ENCODE results near the gene AKR1C4. TPM values are rescaled to one million over a fixed set of nuclear protein-coding genes. Genes with fewer than 3 reads are reported as not detected.

AKR1C4 gene
- total RNA-seq, 2 experiments from 2014 or later: not detected

DNA sequence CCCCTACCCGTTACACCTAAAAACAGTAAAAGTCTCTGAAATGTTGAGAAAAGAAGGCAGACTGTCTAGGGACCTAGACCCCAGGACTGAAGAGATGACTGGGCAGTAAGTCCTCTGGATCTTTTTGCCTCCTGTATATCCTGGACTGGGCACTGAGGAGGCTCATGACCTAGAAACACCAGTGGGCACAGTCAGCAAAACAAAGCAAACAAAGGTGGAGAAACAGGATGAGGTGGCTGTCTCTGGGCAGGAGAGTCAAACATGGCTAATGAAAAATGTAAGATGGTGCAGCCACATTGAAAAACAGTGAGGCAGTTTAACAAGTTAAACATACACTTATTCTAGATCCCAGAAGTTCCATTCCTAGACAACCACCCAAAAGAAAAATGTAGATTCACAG lies 45.9 kb downstream of the AKR1C4 start:
- Mint-ChIP-seq H3K4me1 (ENCODE audit: low read depth) (no peaks in the 10 kb centered on the region), H3K27me3 (no peaks in the 10 kb centered on the region), H3K36me3 (ENCODE audit: low read depth) (no peaks in the 10 kb centered on the region), H3K4me3 (no peak overlapping the region), H3K9me3 (peaks cover 4% of the 10 kb centered on the region), H3K27ac (no peak overlapping the region)
- no peaks in the 10 kb centered on the region for H3K4me1 ChIP-seq (ENCODE audit: insufficient read depth, low read length)
- no peaks in the 10 kb centered on the region for H3K36me3 ChIP-seq (ENCODE audit: insufficient read depth, low read length)
- DNase-seq: no peak
- no peak overlapping the region for H3K27ac ChIP-seq (ENCODE audit: low read depth in 1 of 2, low read length in 2 of 2)
- ChIA-PET POLR2A (no interaction called here), CTCF (no interaction called here)
- no peak for ATAC-seq (ENCODE audit: poor library complexity)
- H3K4me3 ChIP-seq (ENCODE audit: low read length): no peak overlapping the region
- no peak for TF ChIP-seq CTCF (IDR thresholded peaks at IDR 0.05)
- no peaks in the 10 kb centered on the region for H3K27me3 ChIP-seq (ENCODE audit: control insufficient read depth in 1 of 2, insufficient read depth in 2 of 2, low read length in 2 of 2)
- intact Hi-C loops (cut with DNase I, micrococcal nuclease): no loop called here
- H3K9me3 ChIP-seq (ENCODE audit: control insufficient read depth in 1 of 2, insufficient read depth in 1 of 2, low read length in 2 of 2): peaks cover 0 to 2% of the 10 kb centered on the region in 2 experiments

- CTCF ChIA-PET: no interaction called here
- intact Hi-C loops (cut with DNase I, micrococcal nuclease): no loop called here
- H3K36me3 ChIP-seq (ENCODE audit: insufficient read depth, low read length): no peaks in the 10 kb centered on the region
- no peak overlapping the region for H3K27ac ChIP-seq (ENCODE audit: low read depth in 1 of 2, low read length in 2 of 2)
- Mint-ChIP-seq H3K27ac (no peak overlapping the region), H3K27me3 (no peaks in the 10 kb centered on the region), H3K4me3 (no peak overlapping the region), H3K9me3 (peaks cover 2% of the 10 kb centered on the region), H3K36me3 (ENCODE audit: low read depth) (no peaks in the 10 kb centered on the region), H3K4me1 (ENCODE audit: low read depth) (no peaks in the 10 kb centered on the region)
- no peak overlapping the region for H3K4me3 ChIP-seq (ENCODE audit: low read length)
- H3K27me3 ChIP-seq (ENCODE audit: control insufficient read depth in 1 of 2, insufficient read depth in 2 of 2, low read length in 2 of 2): no peaks in the 10 kb centered on the region
- DNase-seq: no peak
- TF ChIP-seq CTCF (IDR thresholded peaks at IDR 0.05): no peak
- H3K4me1 ChIP-seq (ENCODE audit: insufficient read depth, low read length): no peaks in the 10 kb centered on the region
- no peak for ATAC-seq (ENCODE audit: poor library complexity)
- no peaks in the 10 kb centered on the region for H3K9me3 ChIP-seq (ENCODE audit: control insufficient read depth in 1 of 2, insufficient read depth in 1 of 2, low read length in 2 of 2)
- POLR2A ChIA-PET: no interaction called here
These were observed 46.9 kb downstream of the AKR1C4 start for GRCh38 chr10:5243521-5243987.

DNA sequence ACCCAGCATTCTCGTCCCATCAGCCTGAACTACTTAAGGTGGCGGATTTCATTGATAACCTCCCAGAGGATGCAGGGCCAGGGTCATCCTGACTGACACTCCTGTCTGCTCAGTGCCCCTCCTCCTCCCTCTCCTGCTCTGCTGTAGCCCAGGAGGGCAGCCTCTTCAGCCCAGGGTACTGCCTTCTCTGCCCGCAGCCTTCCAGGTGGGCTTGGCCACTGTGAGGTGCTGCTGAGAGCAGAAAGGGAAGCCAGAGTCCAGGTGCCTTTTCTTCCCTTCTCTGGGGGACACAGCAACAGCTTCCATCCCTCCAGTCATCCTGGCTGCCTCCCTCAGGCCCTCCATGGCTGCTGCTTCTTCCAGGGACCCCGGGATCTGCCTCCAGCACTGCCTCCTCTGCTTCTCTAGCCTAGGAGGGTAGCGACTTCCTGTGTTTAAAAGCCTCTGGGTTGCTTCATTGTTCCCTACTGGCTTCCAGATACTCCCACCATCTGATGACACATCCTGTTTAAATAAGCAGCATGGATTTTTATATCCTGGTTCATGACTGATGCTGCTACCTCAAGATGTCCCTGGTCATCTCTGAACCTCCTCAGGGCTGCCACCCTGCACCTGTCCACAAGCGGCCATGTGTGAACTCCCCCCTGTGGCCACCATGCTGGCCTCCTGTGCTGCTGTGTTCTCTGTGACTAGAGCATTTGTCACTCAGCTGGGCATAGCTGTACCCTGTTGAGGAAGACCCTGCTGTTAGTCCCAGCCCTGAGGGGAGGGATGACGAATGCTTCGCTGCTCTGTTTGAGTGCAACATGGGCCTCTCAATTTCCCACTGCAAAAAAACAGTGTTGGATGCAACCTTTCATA lies 55.8 kb downstream of the AKR1C4 start:
- H3K9me3 Mint-ChIP-seq: no peaks in the 10 kb centered on the region
- H3K27me3 ChIP-seq (ENCODE audit: control insufficient read depth in 1 of 2, insufficient read depth in 2 of 2, low read length in 2 of 2): no peaks in the 10 kb centered on the region

More for the DNA sequence above, 55.8 kb downstream of the AKR1C4 start:
- TF ChIP-seq CTCF (IDR thresholded peaks at IDR 0.05): no peak
- CTCF ChIA-PET: no interaction called here
- Histone ChIP-seq H3K9me3 (ENCODE audit: control insufficient read depth in 1 of 2, insufficient read depth in 1 of 2, low read length in 2 of 2) (no peaks in the 10 kb centered on the region), H3K4me1 (ENCODE audit: insufficient read depth, low read length) (no peaks in the 10 kb centered on the region), H3K36me3 (ENCODE audit: insufficient read depth, low read length) (no peaks in the 10 kb centered on the region), H3K4me3 (ENCODE audit: low read length) (no peak overlapping the region), H3K27ac (ENCODE audit: low read depth in 1 of 2, low read length in 2 of 2) (no peak overlapping the region)
- intact Hi-C loops (cut with DNase I, micrococcal nuclease): no loop called here
- Mint-ChIP-seq H3K4me3 (no peak overlapping the region), H3K36me3 (ENCODE audit: low read depth) (no peaks in the 10 kb centered on the region), H3K27me3 (no peaks in the 10 kb centered on the region), H3K27ac (no peak overlapping the region), H3K4me1 (ENCODE audit: low read depth) (no peaks in the 10 kb centered on the region)
- DNase-seq (peak in 1 of 14 experiments; percentile 30), ATAC-seq (ENCODE audit: poor library complexity) (no peak)
- POLR2A ChIA-PET: no interaction called here

All from CD4-positive, alpha-beta T cell (primary cell).